ENCODE data around the gene STK32B.
"Not testable (repeated sequence)": the region's sequence is repeated elsewhere in the genome, so short reads cannot be mapped to it uniquely, and the experiment has no call there.

The STK32B gene

DNA sequence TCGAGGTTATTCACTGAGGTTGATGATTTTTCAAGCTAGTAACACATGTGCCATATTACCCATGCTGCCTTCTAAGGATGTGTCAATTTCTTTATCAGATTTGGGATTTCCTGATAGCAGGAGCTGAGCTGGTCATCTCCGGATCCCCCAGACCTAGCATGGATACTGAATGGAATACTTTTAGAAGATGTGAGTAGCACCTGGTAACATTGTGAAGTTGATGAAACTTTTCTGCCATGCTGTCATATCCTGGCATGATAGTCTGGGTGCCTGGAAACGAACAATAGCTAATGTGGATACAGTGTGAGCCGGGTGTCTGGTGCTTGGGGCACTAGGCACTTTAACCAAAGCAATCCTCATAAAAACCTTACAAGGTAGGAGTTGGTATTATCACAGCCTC, 21.1 kb upstream of the STK32B start:
- no peak for DNase-seq (ENCODE audit: low read depth in 1 of 2, low spot score in 1 of 2)

DNA sequence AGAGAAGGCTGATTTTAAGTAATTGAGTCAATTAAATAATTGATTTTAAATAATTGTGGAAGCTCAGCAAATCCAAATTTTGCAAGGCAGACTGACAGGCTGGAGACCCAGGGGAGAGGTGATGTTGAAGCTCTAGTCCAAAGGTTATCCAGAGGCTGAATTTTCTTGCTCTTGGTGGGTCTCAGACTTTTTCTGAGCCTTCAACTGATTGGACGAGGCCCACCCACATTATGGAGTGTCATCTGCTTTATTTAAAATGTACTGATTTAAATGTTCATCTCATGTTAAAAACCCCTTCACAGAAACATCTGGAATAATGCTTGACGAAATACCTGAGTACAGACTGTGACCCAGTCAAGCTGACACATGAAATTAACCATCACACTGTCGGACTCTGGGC, 20.4 kb upstream of the STK32B start:
- DNase-seq (ENCODE audit: low read depth in 1 of 2, low spot score in 1 of 2), result no peak

DNA sequence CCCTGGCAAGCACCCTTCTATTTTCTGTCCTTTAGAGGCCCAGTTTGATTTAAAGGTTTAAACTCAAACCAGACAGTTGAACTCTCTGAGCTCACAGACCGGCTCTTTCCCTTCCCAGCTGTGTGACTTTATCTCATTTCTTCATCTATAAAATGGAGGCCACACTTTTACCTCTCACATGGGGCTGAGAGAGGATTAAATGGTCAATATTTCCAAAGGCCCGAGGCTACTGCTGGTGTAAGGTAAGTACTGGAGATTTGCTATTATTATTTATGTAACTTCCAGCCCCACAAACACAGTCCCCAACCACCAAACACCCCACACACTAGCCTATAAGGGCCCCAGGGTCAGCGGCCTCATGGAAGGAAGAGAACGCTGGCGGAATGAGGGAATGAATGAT, 18.5 kb upstream of the STK32B start:
- no peak for DNase-seq (ENCODE audit: low read depth in 1 of 2, low spot score in 1 of 2)

DNA sequence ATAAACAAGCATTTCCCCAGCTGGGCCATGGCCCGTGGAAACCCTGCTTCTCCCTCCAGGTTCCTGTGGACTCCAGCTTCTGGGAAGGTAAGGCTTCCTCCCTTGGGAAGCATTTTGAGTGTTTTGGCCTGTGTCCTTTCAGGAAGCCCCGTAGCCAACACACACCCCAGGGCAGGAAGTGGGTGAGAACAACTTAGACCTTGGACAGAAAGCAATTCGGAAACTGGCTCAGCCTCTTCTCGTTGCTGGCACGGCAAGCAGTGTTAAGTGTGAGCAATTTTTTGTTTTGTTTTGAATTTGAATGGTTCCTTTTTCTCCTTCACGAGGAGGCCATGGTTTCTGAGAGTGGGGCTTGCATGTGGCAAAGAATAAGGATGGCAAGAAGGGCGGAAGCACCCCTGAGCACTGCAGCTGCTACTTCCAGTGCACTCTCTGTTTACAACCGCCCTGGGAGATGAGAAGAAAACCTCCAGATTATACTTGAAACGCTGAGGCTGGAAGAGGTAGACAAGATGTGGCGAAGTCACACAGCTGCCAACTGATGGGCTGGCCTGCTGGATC, 17.9 kb upstream of the STK32B start:
- DNase-seq (ENCODE audit: low read depth in 1 of 2, low spot score in 1 of 2), result no peak

DNA sequence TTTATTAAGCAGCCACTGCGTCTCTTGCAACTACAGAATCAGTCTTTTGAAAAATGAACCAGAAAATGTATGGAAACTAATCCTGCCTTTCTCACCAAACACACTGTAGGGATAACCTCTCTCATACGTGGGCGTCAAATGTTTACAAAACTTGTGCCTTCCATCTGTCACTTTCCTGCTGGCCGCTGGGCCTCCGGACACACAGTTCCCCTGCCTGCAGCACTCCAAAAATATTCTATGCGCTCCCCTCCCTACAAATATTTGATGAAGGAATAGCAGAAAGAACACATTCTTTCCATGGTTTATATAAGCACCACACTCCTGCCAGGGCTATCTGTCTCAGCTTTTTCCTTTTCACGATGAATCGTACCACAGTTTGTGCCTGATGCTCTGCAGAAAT, 17.1 kb upstream of the STK32B start:
- DNase-seq (ENCODE audit: low read depth in 1 of 2, low spot score in 1 of 2), result no peak

DNA sequence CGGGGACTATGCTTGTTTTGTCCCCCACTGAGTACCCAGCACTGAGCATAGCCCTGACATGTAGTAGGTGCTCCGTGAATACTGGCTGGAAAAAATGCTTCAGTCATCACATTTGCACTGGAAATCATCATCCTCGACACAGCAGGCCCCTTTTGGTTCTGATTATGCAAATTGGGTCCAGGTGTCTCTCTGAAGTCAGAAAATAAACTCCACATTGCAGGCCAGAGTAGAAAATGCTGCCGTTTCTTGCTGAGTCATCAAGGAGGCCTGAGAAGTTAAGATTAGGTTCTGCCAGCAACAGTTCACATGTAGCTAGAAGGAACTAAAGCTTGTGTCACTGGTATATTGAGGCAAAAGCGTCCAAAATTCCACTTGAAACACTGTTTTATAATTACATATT, 15.0 kb upstream of the STK32B start:
- no peak for DNase-seq (ENCODE audit: low read depth in 1 of 2, low spot score in 1 of 2)

DNA sequence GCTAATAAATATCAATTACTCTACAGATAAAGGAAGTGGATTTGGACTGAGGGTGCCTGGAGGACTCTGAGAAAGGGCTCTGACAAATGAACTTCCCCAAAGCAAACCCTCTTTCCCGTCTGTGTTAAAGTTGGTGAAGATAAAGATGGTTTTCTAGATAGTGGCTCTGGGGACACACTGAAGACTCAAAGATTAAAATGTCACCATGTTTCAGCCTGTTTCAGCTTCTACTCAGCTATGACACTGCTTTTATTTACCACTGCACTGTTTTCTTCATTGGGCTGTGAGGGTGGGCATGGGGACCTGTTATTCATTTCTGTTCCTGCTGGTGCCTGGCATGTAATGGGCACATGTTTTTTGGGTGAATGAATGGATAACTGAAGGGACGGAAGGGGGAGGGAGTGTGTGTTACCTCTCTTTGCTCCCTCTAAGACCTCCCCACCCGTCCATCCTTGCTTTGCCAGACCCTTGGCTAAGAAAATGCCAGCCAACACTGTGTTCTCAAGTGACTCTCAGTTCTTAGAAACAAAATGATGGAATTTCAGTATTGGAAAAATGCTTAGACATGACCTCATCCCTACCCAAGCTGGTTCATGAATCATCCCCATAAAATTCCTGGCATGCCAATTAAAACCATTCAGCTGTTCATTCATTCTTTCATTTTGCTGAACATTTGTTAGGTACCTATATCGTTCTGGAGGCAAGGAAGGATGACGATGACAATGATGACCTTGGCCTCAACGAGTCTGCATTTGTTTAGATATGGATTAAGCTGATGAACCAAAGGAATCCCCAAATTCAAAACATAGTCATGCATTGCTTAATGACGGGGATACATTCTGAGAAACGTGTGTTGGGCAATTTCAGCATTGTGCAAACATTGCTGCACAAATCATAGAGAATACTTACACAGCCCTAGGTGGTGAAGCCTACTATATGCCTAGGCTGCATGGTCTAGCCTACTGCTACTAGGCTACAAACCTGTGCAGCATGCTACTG, 13.4 kb upstream of the STK32B start:
- no peak for DNase-seq (ENCODE audit: low read depth in 1 of 2, low spot score in 1 of 2)

DNA sequence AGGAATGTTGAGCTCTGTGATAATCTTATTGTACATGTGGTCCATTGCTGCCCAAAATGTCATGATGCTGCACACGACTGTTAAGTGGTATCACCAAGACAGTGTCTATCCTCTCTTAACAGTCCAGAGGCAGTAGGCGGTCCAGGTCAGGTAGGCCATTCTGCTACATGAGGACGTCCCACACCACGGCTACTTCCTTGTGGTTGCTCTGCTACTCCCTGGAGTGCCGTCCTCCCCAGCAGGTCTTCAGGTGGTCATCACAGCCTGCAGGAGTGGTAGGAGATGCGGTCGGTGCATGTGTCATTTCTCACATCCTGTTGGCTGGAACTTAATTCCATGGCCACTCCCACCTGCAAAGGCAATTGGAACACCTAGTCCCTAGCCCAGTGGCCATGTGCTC, 11.5 kb upstream of the STK32B start:
- no peak for DNase-seq (ENCODE audit: low read depth in 1 of 2, low spot score in 1 of 2)

DNA sequence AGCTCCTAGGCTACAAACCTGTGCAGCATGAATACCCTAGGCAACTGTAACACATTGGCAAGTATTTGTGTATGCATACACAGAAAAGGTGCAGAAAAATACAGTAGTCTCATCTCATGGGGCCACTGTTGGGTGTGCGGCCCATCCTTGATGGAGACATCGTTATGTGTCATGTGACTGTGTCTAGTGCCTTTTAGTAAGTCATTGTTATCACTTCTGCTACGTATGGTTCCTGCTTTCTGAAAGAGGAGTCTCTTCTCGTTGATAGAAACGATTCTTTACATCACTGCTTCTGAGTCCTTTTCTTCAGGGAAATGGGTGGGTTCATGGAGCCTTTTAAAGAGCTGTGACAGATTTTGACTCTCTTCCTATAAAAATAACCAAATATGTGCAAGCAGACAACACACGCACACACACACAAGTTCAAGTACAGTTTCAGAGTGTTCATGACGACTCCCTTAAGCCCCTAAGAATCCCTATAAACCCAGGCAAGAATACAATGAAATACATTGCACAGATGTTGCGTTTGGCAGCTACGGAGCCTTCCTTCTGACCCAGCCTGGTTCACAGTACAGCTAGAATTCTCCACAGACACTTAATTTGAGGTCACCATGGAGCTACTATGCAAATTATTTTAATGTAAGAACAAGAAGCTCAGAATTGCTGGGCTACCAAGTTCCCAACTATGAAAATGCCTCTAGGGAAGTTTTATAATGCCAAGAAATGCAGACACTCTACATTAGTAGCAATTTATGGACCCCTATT, 10.2 kb upstream of the STK32B start:
- no peak for DNase-seq (ENCODE audit: low read depth in 1 of 2, low spot score in 1 of 2)

DNA sequence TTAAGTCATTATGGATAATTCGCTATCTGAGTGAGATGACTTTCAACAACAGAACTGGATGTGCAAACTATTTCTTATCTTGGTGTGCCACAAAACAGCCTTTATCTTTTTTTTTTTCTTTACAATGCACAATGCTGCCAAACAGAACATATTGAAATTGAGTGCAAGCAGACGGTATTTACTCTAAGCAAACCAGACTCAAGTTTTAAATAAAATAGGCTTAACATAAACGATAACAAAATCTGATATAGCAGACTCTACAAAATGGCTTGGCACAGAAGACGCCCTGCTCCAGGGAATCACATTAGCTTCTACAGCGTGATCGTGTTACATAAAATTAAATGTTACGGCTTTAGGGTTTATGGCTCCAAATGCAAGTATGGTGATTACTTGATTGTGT, 9.6 kb upstream of the STK32B start:
- DNase-seq (ENCODE audit: low read depth in 1 of 2, low spot score in 1 of 2), result no peak

DNA sequence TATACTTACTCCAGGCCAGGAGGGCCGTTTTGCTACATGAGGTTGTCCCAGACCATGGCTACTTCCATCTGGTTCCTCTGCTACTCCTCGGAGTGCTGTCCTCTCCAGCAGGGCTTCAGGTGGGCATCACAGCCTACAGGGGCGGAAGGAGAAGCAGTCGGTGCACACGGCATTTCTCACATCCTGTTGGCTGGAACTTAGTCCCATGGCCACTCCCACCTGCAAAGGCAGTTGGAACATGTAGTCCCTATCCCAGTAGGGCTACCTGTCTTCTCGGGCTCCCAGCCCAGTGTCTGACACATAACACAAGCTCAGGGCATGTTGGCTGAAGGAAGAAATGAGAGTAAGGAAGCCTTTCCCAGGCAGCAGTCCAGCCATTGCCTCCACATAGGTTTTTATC, 7.7 kb upstream of the STK32B start:
- no peak for DNase-seq (ENCODE audit: low read depth in 1 of 2, low spot score in 1 of 2)

DNA sequence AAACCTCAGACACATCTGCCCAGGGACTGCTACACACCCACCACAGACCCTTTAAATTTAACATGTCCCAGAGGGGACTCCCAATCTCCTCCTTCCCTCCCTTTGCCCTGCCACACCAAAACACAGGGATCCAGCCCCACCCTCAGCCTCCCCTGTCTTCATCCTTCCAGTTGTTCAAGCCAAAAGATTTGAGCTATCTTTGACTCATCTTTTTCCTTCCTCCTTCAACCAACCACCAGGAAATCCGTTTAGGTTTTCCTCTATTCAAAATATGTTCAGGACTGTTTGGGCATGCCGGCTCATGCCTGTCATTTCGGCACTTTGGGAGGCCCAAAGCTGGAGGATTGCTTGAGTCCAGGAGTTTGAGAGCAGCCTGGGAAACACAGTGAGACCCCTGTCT, 6.9 kb upstream of the STK32B start:
- no peak for DNase-seq (ENCODE audit: low read depth in 1 of 2, low spot score in 1 of 2)

DNA sequence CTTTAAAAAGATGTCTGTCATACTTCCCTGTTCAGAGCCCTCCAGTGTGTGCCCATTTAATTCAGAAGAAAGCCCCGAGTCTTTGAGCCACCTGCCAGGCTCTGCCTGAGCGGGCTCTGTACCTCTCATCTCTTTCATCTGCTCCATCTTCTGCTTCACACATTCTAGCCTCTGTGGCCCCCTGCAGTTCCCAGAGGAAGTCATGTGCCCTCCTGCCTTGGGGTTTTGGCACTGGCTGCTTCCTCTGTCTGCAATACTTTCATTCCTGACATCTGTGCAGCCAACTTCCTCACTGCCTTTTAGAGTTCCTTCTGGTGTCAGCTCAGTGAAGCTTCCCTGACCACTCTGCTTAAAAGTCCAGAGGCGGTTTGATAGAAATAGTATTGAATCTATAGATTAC, 6.2 kb upstream of the STK32B start:
- no peak for DNase-seq (ENCODE audit: low read depth in 1 of 2, low spot score in 1 of 2)

DNA sequence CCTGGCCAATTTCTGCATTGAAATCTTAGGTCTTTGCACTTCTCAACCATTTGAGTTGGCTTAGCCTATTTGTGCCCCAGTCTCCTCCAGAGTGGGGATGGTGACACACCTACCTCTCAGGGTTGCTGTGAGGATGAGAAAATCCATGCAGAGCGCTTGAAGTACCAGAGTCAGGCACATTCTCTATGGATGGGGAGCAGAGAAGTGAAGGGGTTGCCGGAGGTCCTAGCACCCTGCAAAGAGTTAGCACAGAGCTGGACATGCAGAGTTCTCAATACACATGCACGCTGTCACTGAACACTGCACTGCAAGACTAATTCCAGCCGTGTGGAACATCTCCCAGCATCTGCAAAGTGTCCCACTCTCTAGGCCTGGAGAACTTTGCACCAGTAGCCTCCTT, 2.6 kb upstream of the STK32B start:
- no peak for DNase-seq (ENCODE audit: low read depth in 1 of 2, low spot score in 1 of 2)

DNA sequence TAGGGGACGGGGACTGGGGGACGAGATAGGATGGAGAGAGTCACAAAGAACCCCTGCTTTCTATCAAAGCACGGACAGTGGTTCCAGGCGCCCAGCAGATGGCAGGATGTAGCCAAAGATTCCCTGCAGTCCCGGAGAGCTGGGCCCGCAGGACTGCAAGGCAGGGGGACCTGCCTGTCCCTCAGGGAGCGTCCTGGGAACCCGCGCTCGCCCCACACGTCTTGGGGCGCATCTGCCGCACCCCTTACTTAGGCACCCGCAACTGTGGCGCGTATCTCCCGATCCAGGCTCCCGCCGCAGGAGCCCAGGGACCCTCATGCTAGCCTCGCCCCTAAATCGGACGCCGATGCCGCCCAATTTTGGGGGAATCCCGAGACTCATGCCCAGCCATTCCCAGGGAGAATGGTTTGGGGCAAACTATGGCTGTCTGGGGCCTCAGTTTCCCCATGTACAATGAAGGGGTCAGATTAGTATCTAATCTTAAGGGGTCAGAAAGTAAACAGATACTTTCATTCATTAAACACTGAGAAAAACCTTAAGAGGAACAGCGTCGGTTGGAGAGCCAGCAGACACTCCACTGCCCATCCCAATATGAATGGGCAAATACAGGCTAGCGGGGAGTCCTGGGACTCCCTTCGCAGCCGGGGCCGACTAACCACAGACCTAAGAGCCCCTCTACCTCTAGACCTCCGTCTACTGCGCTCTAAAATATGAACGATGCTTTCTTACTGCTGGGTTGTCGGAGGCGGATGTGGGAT, 581 bp upstream of the STK32B start:
- DNase-seq (ENCODE audit: low read depth in 1 of 2, low spot score in 1 of 2), result no peak

DNA sequence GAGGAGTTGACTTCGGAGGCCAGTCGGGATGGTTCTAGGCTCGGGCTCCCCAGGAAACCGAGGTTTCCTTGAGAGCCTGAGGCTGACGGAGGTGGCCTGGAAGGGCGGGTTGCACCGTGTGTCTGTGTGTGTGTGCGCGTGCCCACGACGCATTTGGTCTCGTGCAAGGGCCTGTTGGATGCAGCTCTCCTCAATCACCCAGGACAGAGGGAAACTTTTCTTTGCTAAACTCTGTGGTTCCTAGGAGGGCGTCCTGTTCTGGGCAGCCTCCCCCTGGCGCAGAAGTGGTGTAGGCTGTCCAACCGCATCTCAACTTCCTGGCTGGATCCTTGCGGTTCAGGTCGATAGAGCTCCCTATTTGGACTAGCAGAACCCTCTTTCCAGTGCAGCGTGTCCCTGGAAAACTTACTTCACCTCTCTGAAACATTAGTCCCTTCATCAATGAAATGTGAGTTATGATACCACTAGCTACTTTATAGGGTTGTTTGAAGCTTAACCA, 973 bp downstream of the STK32B start:
- DNase-seq (ENCODE audit: low read depth in 1 of 2, low spot score in 1 of 2), result no peak

DNA sequence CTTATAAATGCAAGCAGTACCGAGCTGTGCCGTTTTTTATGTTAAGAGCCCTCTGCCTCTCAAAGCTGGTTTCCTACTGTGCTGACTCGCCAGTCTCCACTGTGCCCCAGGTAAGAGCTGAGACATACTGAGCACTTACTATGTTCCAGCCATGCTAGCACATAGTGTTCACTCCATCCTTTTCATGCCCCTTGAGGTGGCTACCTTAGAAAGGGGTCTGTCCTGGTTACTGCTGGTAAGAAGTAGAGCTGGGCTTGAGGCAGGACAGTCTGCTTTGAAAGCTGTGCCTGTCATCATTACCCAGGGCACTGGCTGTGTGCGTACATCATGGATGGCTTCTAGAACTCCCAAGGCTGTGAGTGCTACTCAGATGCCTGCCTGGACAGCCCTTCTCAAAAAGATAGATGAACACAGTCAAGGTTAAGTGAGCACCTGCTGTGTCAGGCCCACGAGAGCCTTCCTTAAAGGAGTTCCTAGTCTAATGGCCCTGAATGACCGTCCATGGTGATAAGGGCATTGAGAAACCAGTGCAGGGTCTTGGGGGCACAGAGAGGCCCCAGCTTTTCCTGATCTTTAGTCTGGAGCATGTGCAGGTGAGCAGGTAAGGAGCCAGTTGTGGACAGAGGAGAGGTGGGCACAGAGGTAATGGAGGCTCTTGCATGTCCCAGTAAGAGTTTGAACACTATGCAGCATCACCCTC, 1.6 kb downstream of the STK32B start:
- no peak for DNase-seq (ENCODE audit: low read depth in 1 of 2, low spot score in 1 of 2)

DNA sequence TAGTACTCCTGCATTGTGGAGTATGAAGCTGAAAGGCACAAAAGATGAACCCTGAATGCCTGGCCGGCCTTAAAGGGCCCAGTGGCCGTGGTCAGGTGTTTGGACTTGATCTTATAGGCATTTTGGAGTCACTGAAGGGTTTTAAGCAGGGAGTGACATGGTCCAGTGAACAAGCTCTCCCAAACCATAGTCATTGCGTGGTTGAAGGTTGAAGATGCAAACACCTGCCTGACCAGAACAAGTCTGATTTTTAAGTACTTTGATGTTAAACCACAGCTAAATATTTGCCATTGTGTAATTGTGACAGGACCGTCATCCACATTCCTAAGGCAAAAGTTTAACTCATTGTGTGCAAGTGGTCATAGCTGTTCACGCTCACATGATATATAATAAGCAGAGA, 3.3 kb downstream of the STK32B start:
- DNase-seq (ENCODE audit: low read depth in 1 of 2, low spot score in 1 of 2), result no peak

DNA sequence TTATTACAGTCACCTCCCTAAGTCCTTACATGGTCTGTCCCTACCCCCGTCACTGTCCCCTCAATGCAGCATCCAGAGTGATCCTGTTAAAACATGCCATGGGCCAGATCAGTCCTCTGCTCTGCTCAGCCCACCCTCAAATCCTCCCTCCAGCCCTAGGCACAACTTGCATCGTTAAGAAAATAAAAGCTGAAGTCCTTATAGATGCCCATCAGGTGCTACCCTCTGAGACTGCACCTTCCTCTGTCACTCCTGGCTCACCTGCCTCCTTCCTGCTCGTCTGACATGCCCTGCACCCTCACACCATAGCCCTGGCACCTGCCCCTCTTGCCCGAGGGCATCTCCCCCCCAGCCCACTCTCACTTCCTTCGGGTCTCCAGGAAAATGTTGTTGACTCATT, 4.1 kb downstream of the STK32B start:
- DNase-seq (ENCODE audit: low read depth in 1 of 2, low spot score in 1 of 2), result no peak

DNA sequence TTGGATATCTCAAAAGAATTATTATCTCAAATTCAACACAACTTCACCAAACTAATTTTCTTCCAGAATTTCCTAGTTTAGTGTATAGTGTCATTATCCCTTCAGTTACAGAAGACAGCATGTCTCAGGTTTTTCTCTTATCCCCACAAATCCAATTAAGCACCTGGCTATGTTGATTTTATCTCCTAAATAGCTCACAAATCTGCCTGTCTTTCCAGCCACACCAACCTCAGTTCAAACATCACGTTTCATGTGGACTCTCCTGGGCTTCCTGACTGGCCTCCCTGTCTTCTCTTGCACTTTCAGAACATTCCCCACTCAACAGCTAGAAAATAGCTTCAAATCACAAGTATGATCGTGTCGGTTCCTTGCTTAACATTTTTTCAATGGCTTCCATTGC, 14.8 kb downstream of the STK32B start:
- no peak for DNase-seq (ENCODE audit: low read depth in 1 of 2, low spot score in 1 of 2)

DNA sequence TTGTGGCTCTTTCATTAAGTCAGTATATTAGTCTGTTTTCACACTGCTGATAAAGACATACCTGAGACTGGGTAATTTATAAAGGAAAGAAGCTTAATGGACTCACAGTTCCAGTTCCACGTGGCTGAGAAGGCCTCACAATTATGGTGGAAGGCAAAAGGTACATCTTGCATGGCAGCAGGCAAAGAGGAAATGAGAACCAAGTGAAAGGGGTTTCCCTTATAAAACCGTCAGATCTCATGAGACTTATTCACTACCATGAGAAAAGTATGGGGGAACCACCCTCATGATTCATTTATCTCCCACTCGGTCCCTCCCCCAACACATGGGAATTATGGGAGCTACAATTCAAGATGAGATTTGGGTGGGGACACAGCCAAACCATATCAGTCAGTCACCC, 15.7 kb downstream of the STK32B start:
- not testable (repeated sequence) for DNase-seq (ENCODE audit: low read depth in 1 of 2, low spot score in 1 of 2)

Measured in activated T-helper 1 cell treated with anti-CD3 and anti-CD28 coated beads, Interleukin-2, amount 50 U/mL, for 16 hours (primary cell).